ENCODE data around the gene THBD.

Gene THBD

GRCh38 chr20:23007886-23008655, 41.4 kb downstream of the THBD start:
- DNase-seq, result no peak

- no peak for DNase-seq
Measured at GRCh38 chr20:23007462-23007861, 42.0 kb downstream of the THBD start.

GRCh38 chr20:23005776-23006175, 43.7 kb downstream of the THBD start:
- no peak for DNase-seq

GRCh38 chr20:23003881-23004460, 45.5 kb downstream of the THBD start:
- DNase-seq, result no peak

- DNase-seq, result no peak
Measured at GRCh38 chr20:23003077-23003635, 46.3 kb downstream of the THBD start.

GRCh38 chr20:23002276-23002675, 47.2 kb downstream of the THBD start:
- no peak for DNase-seq

- no peak for DNase-seq
Measured at GRCh38 chr20:23000232-23000947, 49.1 kb downstream of the THBD start.

GRCh38 chr20:22999756-23000155, 49.7 kb downstream of the THBD start:
- DNase-seq, result no peak

- no peak for DNase-seq
Measured at GRCh38 chr20:22998476-22998875, 51.0 kb downstream of the THBD start.

GRCh38 chr20:22995923-22996322, 53.5 kb downstream of the THBD start:
- DNase-seq, result no peak

Measured in hematopoietic multipotent progenitor cell treated with erythropoietin and hydrocortisone succinate and interleukin-3 and kit ligand, for 8 days (in vitro differentiated cells).